Measurements from ENCODE around the gene TACR1.
A peak's percentile ranks its signal among the peaks of the same experiment; 100 is the strongest.

The TACR1 gene

GRCh38 chr2:75076088-75076487, 123.2 kb downstream of the TACR1 start:
- TF ChIP-seq SCRT2 (tag by site-specific recombination; IDR thresholded peaks at IDR 0.05) (peak; percentile 65; the same call in 1 of the 2 replicates), SETDB1 (IDR thresholded peaks at IDR 0.05; ENCODE audit: insufficient read length, low read length) (no peak)
- H3K27ac ChIP-seq (ENCODE audit: extremely low read depth, low read depth, low read length), result no peak overlapping the region
- H3K9me3 ChIP-seq (ENCODE audit: control insufficient read depth, insufficient read depth, low read depth, low read length), result no peaks in the 10 kb centered on the region
- no peak overlapping the region for H3K4me3 ChIP-seq (ENCODE audit: low read depth, low read length)
- POLR2A ChIA-PET, result no interaction called here
- H3K4me1 ChIP-seq (ENCODE audit: control insufficient read depth, insufficient read depth, low read length), result peaks cover 2% of the 10 kb centered on the region; the same call in 1 of the 2 replicates
- CTCF ChIA-PET, result interaction anchor here (4.7 kb wide), 1 partner anchor 11 kb away, joined by 32 read pairs; no protein-coding TSS in a partner anchor
- H3K36me3 ChIP-seq (ENCODE audit: control insufficient read depth in 2 of 2, insufficient read depth in 1 of 2, low read length in 2 of 2), result no peaks in the 10 kb centered on the region

- Histone ChIP-seq H3K4me3 (ENCODE audit: low read depth, low read length) (no peak overlapping the region), H3K36me3 (ENCODE audit: control insufficient read depth in 2 of 2, insufficient read depth in 1 of 2, low read length in 2 of 2) (no peaks in the 10 kb centered on the region), H3K9me3 (ENCODE audit: control insufficient read depth, insufficient read depth, low read depth, low read length) (no peaks in the 10 kb centered on the region), H3K4me1 (ENCODE audit: control insufficient read depth, insufficient read depth, low read length) (peaks cover 2% of the 10 kb centered on the region; the same call in 1 of the 2 replicates), H3K27ac (ENCODE audit: extremely low read depth, low read depth, low read length) (no peak overlapping the region)
- CTCF ChIA-PET, result interaction anchor here (0.5 to 4.7 kb wide), 2 partner anchors 9 to 167 kb away, joined by 3 to 32 read pairs; no protein-coding TSS in a partner anchor
- POLR2A ChIA-PET, result interaction anchor here (0.9 kb wide), 1 partner anchor 23 kb away, joined by 3 read pairs; no protein-coding TSS in a partner anchor
- TF ChIP-seq ZBTB1 (tag by site-specific recombination; IDR thresholded peaks at IDR 0.05) (no peak), ZNF138 (tag by site-specific recombination; IDR thresholded peaks at IDR 0.05; ENCODE audit: borderline replicate concordance) (no peak), ZNF701 (tag by site-specific recombination; IDR thresholded peaks at IDR 0.05) (no peak), ZNF302 (tag by site-specific recombination; IDR thresholded peaks at IDR 0.05; ENCODE audit: low read depth) (no peak), ZNF677 (tag by site-specific recombination; IDR thresholded peaks at IDR 0.05) (no peak), TSHZ1 (tag by site-specific recombination; IDR thresholded peaks at IDR 0.05; ENCODE audit: borderline replicate concordance) (no peak), ZNF529 (tag by site-specific recombination; IDR thresholded peaks at IDR 0.05; ENCODE audit: insufficient replicate concordance) (no peak), GLIS1 (tag by site-specific recombination; IDR thresholded peaks at IDR 0.05) (no peak), ZNF624 (tag by site-specific recombination; IDR thresholded peaks at IDR 0.05) (no peak), ZNF561 (tag by site-specific recombination; IDR thresholded peaks at IDR 0.05; ENCODE audit: borderline replicate concordance) (no peak), ZBTB6 (tag by site-specific recombination; IDR thresholded peaks at IDR 0.05) (no peak), FEZF1 (tag by site-specific recombination; IDR thresholded peaks at IDR 0.05) (no peak), ZNF585B (tag by site-specific recombination; IDR thresholded peaks at IDR 0.05) (no peak), ZNF707 (tag by site-specific recombination; IDR thresholded peaks at IDR 0.05) (no peak), KLF10 (tag by site-specific recombination; IDR thresholded peaks at IDR 0.05) (no peak), ELK4 (IDR thresholded peaks at IDR 0.05; ENCODE audit: borderline replicate concordance, low read depth, low read length) (no peak), ZNF175 (tag by site-specific recombination; IDR thresholded peaks at IDR 0.05) (no peak), ZNF747 (tag by site-specific recombination; IDR thresholded peaks at IDR 0.05) (no peak), SP3 (tag by site-specific recombination; IDR thresholded peaks at IDR 0.05) (no peak)
Observed at GRCh38 chr2:75074708-75075107, 124.6 kb downstream of the TACR1 start.

All from HEK293 (cell line).